SIG-M5 treated with dmso at 0.1 percent for 504 hours (cell line): Measurements from ENCODE around the gene EVI2A.
"Not testable (repeated sequence)": the region's sequence is repeated elsewhere in the genome, so short reads cannot be mapped to it uniquely, and the experiment has no call there.

Experiments used
- DNase-seq: peaks from one replicate; lab custom pipeline; 2025; ENCODE audit not compliant: unreplicated experiment; lab: John Stamatoyannopoulos, UW

EVI2A gene

DNA sequence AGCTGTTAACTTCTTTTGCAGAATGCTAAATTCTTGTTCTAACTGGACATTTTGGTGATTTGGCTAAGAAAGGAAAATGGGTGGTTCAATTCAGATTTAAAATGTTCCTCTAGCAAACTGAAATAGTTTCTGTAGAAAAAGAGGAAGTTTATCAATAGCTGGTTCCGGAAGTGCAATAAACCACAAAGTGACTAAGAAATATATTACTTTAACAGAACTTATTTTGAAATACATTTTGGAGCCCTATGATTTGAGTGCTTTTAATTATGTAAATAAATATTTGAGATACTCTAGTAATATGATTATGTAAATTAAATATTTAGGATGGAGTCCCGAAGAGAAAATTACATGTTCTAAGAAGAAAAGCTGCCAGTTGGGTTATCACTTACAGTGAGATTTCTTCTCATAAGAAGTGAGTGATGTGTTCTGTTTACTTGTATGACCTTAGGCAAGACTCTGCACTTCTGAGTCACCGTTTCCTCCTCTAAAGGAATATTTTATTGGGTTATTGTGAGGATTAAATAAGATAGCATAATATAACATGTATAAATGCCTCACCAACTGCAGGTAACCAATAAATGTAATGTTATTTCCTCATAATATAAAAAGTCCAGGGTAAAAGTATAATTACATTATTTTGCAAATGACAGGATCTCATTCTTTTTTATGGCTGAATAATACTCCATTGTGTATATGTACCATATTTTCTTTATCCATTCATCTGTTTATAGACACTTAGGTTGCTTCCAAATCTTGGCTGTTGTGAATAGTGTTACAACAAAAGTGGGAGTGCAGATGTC is 7.2 kb downstream of the EVI2A start, which contains the start of gene EVI2B:
TSS of gene EVI2B (minus strand) at position 73 of the 800 bp plus-strand sequence. CDS start 8,445 bp downstream, outside the sequence.
- DNase-seq, result peak; percentile 97

DNA sequence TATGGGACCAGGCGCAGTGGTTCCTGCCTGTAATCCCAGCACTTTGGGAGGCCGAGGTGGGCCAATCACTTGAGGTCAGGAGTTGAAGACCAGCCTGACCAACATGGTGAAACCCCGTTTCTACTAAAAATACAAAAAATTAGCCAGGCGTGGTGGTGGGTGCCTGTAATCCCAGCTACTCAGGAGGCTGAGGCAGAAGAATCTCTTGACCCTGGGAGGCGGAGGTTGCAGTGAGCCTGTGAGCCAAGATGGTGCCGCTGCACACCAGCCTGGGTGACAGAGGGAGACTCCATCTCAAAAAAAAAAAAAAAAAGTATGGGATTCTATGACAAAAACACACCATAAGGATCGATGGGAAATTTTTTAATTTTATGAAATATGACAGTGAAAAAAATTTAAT is 9.2 kb downstream of the EVI2A start:
- DNase-seq, result not testable (repeated sequence)

- DNase-seq, result no peak
Observed at GRCh38 chr17:31311526-31311925, 9.9 kb downstream of the EVI2A start.

DNA sequence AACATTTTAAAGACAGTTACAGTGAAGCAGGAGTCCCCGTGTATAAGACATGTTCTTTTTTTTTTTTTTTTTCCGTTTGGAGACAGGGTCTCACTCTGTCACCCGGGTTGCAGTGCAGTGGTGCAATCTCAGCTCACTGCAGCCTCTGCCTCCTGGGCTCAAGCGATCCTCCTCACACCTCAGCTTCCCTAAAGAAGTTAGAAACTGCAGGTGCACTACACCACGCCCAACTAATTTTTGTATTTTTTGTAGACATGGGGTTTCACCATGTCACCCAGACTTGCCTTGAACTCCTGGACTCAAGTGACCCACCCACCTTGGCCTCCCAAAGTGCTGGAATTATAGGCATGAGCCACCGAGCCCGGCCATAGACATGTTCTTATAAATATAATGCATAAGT is 10.5 kb downstream of the EVI2A start:
- peak; percentile 44 for DNase-seq

DNA sequence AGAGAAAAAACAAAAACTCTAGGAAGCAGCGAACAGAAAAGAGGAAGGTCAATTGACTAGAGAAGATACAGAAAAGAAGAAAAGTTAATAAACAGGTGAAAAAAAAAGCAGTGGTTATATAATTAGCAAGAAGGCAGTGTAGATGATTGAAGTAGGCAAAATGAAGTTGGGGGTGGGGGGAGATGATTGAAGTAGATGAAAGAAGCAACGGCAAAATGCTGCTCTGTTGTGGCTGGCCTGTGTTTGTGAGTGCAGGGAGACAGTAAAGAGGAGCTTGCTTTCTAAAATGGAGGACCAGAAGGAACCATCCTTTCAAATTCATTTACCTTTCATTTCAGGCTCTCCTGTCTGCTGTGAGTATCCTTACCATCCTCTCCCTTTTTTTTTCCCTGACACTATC is 11.2 kb downstream of the EVI2A start:
- peak; percentile 68 for DNase-seq

DNA sequence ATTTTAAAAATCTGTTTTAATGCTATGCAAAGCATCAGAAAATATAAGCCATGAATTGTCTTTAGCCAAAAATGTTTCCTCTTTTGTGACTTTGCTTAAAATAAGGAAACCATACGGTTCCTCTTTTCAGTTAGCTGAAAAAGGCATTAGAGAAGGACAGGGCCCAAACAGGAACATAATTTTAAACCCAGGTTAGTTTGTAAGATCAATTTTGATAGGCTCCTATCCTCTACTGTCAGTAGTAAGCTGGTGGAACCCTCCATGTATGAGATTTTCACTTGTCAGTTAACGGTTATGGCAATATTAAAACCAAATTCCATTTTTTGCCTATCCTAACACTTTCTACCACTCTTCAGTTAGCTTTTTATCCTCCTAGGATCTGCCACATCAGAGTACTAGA is 11.9 kb downstream of the EVI2A start:
- peak; percentile 96 for DNase-seq

GRCh38 chr17:31308372-31309334 is 12.8 kb downstream of the EVI2A start:
- peak; percentile 66 for DNase-seq

DNA sequence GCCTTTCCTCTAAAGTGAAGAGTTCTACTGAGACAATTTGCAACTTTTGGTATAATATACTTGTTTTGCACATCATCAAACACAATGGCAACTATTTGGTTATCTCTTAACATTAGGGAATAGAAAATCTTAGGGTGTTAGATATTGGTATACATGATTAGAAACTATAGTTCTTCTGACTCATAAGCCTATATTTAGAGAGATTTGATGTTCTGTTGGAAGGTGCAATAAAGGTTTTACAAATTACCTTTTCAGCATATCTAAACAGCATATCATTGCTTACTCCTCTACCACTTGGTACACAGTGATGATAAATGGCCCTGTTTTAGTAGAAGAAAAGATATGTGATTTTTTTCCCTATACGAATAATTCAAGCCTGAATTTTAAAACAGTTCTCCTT is 13.8 kb downstream of the EVI2A start:
- DNase-seq, result no peak

DNA sequence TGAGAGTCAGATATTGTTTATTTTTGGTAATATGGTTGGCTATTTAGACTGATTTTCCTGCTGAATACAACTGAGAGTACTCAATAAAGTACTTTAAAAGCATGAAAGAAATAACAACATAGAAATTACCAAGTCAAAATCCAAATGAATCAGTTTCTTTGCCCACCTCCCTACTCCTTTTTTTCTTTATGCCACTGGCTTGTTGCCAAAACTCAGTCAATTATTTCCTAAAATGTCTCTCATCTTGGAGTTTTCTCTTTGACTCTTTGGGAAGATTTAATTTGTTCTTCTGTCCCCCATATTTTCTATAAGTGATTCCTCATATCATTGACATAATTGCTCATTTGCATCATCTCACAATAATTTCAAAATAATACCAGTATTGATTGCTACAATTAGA is 21.8 kb downstream of the EVI2A start:
- DNase-seq, result no peak

DNA sequence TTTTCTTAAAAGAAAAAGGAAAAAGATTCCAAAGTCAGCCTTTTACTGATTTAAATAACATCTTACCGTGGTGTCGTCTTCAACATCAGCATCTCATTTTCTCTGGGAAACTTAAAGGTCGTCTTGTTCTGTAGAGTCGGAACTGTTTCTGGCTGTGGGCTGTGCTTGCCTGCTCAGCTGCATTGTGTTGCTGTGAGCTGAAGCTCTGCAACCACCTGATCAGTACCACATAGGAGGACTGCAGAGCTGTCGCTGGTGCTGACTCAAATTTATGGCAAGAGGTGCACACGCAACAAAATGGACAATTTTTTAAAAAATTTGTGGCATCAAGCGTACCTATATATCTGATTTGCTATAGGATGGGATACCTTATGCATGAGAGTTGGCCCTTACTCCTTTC is 24.3 kb downstream of the EVI2A start, which contains the start of gene OMG:
TSS of gene OMG (minus strand) at position 150 of the 400 bp plus-strand sequence. CDS start 908 bp downstream, outside the sequence.
- DNase-seq, result no peak

- DNase-seq, result no peak
Observed at GRCh38 chr17:31296142-31296541, 25.3 kb downstream of the EVI2A start.

DNA sequence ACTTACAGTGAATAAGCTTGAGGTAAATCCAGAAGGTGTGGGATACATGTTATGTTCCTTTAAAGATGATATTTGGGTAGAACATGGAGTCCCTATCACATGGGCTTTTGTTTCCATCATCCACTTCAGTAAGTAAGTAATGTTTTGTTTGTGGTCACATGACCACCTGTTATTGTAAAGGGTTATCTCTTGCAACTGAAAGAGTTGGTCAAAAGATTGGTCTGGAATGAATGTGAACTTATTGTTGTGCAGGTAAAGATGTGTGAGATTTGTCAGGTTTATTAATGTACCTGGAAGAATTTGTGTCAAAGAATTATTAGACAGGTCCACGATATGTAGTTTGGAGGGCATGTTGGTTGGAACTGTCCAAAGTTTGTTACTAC is 25.9 kb downstream of the EVI2A start:
- no peak for DNase-seq

DNA sequence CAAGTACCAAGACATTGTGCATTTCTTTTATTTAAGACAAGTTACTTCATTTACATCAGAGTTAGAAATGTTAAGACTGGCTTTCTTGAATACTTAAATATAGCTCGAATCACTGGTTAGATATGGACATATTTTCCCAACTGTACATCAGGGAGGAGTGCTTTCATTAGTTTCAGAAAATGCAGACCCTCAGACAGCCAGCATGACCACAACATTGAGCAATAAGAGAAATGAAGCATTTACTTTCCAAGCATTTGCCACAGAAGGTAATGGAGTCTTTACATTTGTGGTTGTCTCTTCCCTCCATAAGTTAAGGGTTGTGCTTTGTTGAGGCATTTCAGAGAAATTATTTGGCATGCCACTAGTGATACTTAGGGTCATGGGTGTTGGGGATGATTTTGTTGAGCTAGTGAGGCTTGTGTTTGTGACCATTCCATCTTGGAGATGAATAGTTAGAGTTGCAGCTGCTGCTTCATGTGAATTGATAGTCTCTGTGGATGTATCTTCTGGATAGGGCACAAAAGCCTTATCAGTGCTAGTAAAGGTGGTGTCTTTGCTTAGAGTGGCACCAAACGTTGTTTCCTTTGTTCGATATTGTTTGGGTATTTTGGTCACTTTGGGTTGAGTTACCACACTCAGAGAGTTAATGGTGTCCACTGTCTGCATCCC is 26.5 kb downstream of the EVI2A start:
- peak; percentile 61 for DNase-seq

DNA sequence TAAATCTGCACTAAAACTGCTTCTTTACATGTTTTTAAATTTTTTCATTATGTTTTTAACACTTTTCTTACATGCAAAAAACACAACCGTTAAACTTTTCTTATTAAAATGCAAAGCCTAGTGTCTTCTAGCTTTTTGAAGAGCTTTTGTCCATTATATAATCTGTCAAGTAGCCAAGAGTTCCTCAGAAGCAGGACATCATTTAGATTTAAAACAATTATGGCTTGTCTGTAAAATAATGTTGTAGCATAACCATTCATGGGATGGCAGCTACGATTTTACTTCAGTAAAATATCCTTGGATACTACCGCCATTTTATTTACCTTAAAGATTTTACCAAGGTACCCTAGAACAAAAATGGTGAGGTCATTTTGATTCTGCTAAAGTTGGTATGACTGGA is 27.2 kb downstream of the EVI2A start:
- DNase-seq, result no peak

GRCh38 chr17:31293581-31293980 is 27.8 kb downstream of the EVI2A start:
- DNase-seq, result no peak

GRCh38 chr17:31291820-31292219 is 29.6 kb downstream of the EVI2A start:
- no peak for DNase-seq

GRCh38 chr17:31289790-31290189 is 31.6 kb downstream of the EVI2A start:
- DNase-seq, result no peak

DNA sequence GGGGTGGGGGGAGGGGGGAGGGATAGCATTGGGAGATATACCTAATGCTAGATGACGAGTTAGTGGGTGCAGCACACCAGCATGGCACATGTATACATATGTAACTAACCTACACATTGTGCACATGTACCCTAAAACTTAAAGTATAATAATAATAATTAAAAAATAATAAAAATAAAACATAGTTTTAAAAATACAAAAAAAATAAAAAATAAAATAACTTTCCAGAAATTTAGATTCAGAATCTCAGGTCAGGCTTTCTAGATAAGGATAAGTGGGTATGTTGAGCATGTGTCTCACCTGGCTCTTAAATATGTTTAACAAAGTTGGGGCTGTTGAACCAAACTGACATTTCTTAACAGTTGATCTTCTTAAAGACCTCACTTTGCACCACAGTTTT is 33.5 kb downstream of the EVI2A start:
- not testable (repeated sequence) for DNase-seq

DNA sequence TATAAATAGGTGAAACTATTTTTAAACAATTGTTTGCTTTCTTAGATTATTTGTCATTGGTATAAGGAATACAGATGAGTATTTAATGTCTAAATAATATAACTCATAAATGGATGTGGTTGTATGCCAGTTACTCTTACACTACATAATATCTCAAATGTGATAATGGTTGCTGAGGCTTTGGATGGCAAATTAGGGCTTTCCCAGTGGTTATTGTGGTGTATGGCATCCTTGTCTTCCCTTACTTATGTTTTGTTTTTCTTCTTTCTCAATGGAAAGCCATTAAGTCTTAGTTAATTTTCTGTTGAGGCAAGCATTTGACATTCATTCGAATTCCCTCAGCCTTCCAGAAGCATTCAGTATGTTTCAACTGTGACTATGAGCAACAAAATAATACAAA is 34.8 kb downstream of the EVI2A start:
- no peak for DNase-seq

GRCh38 chr17:31283841-31284240 is 37.6 kb downstream of the EVI2A start:
- no peak for DNase-seq

- DNase-seq, result no peak
Observed at GRCh38 chr17:31281061-31281460, 40.4 kb downstream of the EVI2A start.
